GM12878 (cell line): ENCODE results near the gene MAP2K1. TPM values are rescaled to one million over a fixed set of nuclear protein-coding genes. Genes with fewer than 3 reads are reported as not detected.

Experiments
- ATAC-seq: fragments of 200-7000 bp; cut with Tn5 transposase; 3 replicates; pipeline ENCODE4 v1.9.1; 2020; ENCODE audit warnings: mild to moderate bottlenecking, moderate library complexity
- BruUV-seq: library from RNA; stranded (reverse); fragments of 400-500 nt; replicated peaks from 2 replicates; lab custom pipeline; 2021; lab: Mats Ljungman, UMichigan
- CTCF ChIA-PET: fragments of 300-600 bp; sonication (Branson Sonifier 250); formaldehyde crosslinking; extraction: SDS; loops from one replicate; lab custom pipeline; 2021; ENCODE audit warnings: inconsistent platforms; lab: Yijun Ruan, JAX
- POLR2A ChIA-PET: fragments of 350-600 bp; formaldehyde crosslinking; extraction: SDS; loops from one replicate; lab custom pipeline; 2021; ENCODE audit warnings: inconsistent platforms; lab: Charles Lee
- RAD21 ChIA-PET: fragments of 300-600 bp; sonication (Branson Sonifier 250); formaldehyde crosslinking; loops from one replicate; lab custom pipeline; 2023; ENCODE audit warnings: antibody characterized with exemption; ENCODE audit not compliant: unreplicated experiment; lab: Charles Lee
- SMC1A ChIA-PET: fragments of 300-600 bp; sonication (Branson Sonifier 250); formaldehyde crosslinking; loops from one replicate; lab custom pipeline; 2023; ENCODE audit not compliant: unreplicated experiment, uncharacterized antibody; lab: Charles Lee
- DNase-seq: peaks from one replicate; pipeline ENCODE4 v3.0.0-alpha.2; 2011; ENCODE audit warnings: low read depth, low spot score
- FAIRE-seq: peaks from 3 replicates; lab custom pipeline; 2011; peaks lifted over from hg19 to GRCh38; lab: Jason Lieb, UNC
- H2AFZ ChIP-seq: 2 replicates; pipeline ENCODE4 v1.6.0; 2011; ENCODE audit warnings: low read depth, low read length, control low read depth; ENCODE audit not compliant: control insufficient read depth
- H3K27ac ChIP-seq: 2 replicates; pipeline ENCODE4 v1.5.1; 2011; ENCODE audit warnings: control low read depth; ENCODE audit not compliant: control insufficient read depth, insufficient read depth
- H3K27me3 ChIP-seq, 2 experiments: replicated peaks in 1 of 2; 2 replicates each; pipeline versions ENCODE4 v1.6.0 to v1.6.1; 2011; ENCODE audit warnings: low read length in 1 of 2; ENCODE audit not compliant: control insufficient read depth in 2 of 2, insufficient read depth in 2 of 2
- H3K36me3 ChIP-seq, 2 experiments: 2 replicates each; pipeline ENCODE4 v1.5.1; 2011; ENCODE audit warnings: low read length in 1 of 2; ENCODE audit not compliant: control insufficient read depth in 2 of 2, insufficient read depth in 2 of 2
- H3K4me1 ChIP-seq: 2 replicates; pipeline ENCODE4 v1.6.1; 2011; ENCODE audit warnings: mild to moderate bottlenecking, low read length, moderate library complexity, mixed read lengths; ENCODE audit not compliant: control insufficient read depth, insufficient read depth
- H3K4me2 ChIP-seq: 2 replicates; pipeline ENCODE4 v1.6.0; 2011; ENCODE audit warnings: control low read depth; ENCODE audit not compliant: control insufficient read depth, insufficient read depth
- H3K4me3 ChIP-seq: fragments of 200-600 bp; sonication (generic); 2 replicates; pipeline ENCODE4 v1.5.1; 2016
- H3K79me2 ChIP-seq: 2 replicates; pipeline ENCODE4 v1.6.0; 2011; ENCODE audit warnings: low read length; ENCODE audit not compliant: control insufficient read depth, insufficient read depth
- H3K9ac ChIP-seq: 2 replicates; pipeline ENCODE4 v1.8.0; 2011; ENCODE audit warnings: low read length, control low read depth, mixed read lengths; ENCODE audit not compliant: control insufficient read depth, insufficient read depth
- H3K9me3 ChIP-seq: replicated peaks from 3 replicates; pipeline ENCODE4 v1.5.1; 2011; ENCODE audit warnings: mild to moderate bottlenecking, low read length; ENCODE audit not compliant: control insufficient read depth, insufficient read depth
- H4K20me1 ChIP-seq: 2 replicates; pipeline ENCODE4 v1.6.0; 2011; ENCODE audit not compliant: control insufficient read depth, insufficient read depth
- E2F8 ChIP-seq: fragments of 450-650 bp; IDR thresholded peaks from 2 replicates; pipeline ENCODE4 v1.6.1; 2018; ENCODE audit warnings: mild to moderate bottlenecking, low read depth, moderate library complexity; ENCODE audit not compliant: partially characterized antibody
- EED ChIP-seq: sonication (generic); IDR thresholded peaks from 2 replicates; pipeline ENCODE4 v1.6.1; 2016; ENCODE audit warnings: antibody characterized with exemption, low read depth
- EGR1 ChIP-seq, 2 experiments: IDR thresholded peaks; 1 replicate in 1 of 2; 2 replicates in 1 of 2; pipeline ENCODE4 v1.6.1; 2011 to 2012; ENCODE audit warnings: low read depth in 2 of 2, low read length in 2 of 2, borderline replicate concordance in 1 of 2, mild to moderate bottlenecking in 1 of 2, moderate library complexity in 1 of 2
- ETV6 ChIP-seq, 2 experiments: fragments of 450-650 bp in 1 of 2; IDR thresholded peaks in 1 of 2; conservative IDR thresholded peaks in 1 of 2; 2 replicates each; pipeline ENCODE4 v1.6.1; 2014; ENCODE audit warnings: antibody characterized with exemption in 1 of 2, borderline replicate concordance in 1 of 2, low read depth in 1 of 2, mild to moderate bottlenecking in 1 of 2, moderate library complexity in 1 of 2
- KAT2A ChIP-seq: conservative IDR thresholded peaks from 2 replicates; pipeline ENCODE4 v1.6.1; 2011; ENCODE audit warnings: low read depth, low read length; ENCODE audit not compliant: control insufficient read depth
- RCOR1 ChIP-seq: conservative IDR thresholded peaks from 2 replicates; pipeline ENCODE4 v1.6.1; 2012; ENCODE audit warnings: low read depth, low read length, improper control_type of control experiment
- SIN3A ChIP-seq: IDR thresholded peaks from 2 replicates; pipeline ENCODE4 v1.6.1; 2012; ENCODE audit warnings: low read depth, low read length, improper control_type of control experiment
- WGBS: methylation state at CpG from one replicate; pipeline ENCODE4 v1.1.6; 2016; ENCODE audit warnings: low lambda C conversion rate; ENCODE audit not compliant: insufficient replicate concordance, insufficient coverage; ENCODE audit errors: missing lambda C conversion rate; 5-methylcytosine and 5-hydroxymethylcytosine counted together
- in situ Hi-C: fragments of 300-500 bp; cut with MboI; formaldehyde crosslinking; loops from 9 replicates; pipeline ENCODE4 v1.14.3; 2018; ENCODE audit warnings: mixed read lengths
- intact Hi-C: fragments of 100-400 bp; cut with micrococcal nuclease; formaldehyde crosslinking; loops from one replicate; pipeline ENCODE4 v1.14.2; 2022; ENCODE audit not compliant: unreplicated experiment
- polyA plus RNA-seq, 11 experiments: library from polyadenylated mRNA; depleted of rRNA in 4 of 11; unstranded in 6 of 11; stranded (reverse) in 5 of 11; fragments of >200 nt; fragmentation: Nextera tagmentation in 4 of 11; fragmentation: Illumina TruSeq in 1 of 11; extraction: Ambion mirVana in 4 of 11; extraction: Trizol in 1 of 11; gene quantifications; 1 replicate in 1 of 11; 2 replicates in 10 of 11; pipeline versions ENCODE4 v1.2.1 to v1.2.3, GENCODE V29; 2011 to 2016; ENCODE audit warnings: inconsistent platforms in 2 of 11, missing spikeins in 2 of 11, low read depth in 1 of 11
- total RNA-seq, 4 experiments: library from RNA; depleted of rRNA in 3 of 4; stranded (reverse); fragments of >200 nt in 3 of 4; fragmentation: Illumina TruSeq in 1 of 4; extraction: Trizol in 1 of 4; gene quantifications; 2 replicates each; pipeline versions ENCODE4 v1.2.1 to v1.2.3, GENCODE V29; 2013 to 2021

Gene MAP2K1
- total and polyA plus RNA-seq, 10 of the 15 experiments (the other 5 are each of a cell fraction or from before 2014, with no cell fraction given): 11.2 to 112 (median 56.6) TPM

GRCh38 chr15:66452971-66453580 lies 66.4 kb downstream of the MAP2K1 start:
- in situ Hi-C loops: no loop called here
- SMC1A ChIA-PET: interaction anchor here (0.9 to 1.0 kb wide), 2 partner anchors 19 to 67 kb away, joined by 3 read pairs; no protein-coding TSS in a partner anchor
- 91% methylated on average over 1 of the region's 1 CpG for WGBS
- POLR2A ChIA-PET: no interaction called here
- no peak for DNase-seq
- Histone ChIP-seq H4K20me1 (no peaks in the 10 kb centered on the region), H3K4me2 (no peak overlapping the region), H3K27ac (no peak overlapping the region), H3K4me3 (no peak overlapping the region), H3K27me3 (no peaks in the 10 kb centered on the region), H3K36me3 (peaks cover 2 to 8% of the 10 kb centered on the region in 2 experiments; a peak in 2 of 4 replicates), H3K9ac (no peak overlapping the region), H3K4me1 (no peaks in the 10 kb centered on the region), H3K9me3 (no peaks in the 10 kb centered on the region; the same call in 2 of the 3 replicates), H3K79me2 (no peaks in the 10 kb centered on the region), H2AFZ (no peak overlapping the region)
- BruUV-seq: no TSS peak
- no peak for TF ChIP-seq SIN3A
- no peak for TF ChIP-seq EGR1 (IDR thresholded peaks at IDR 0.05; ENCODE audit: borderline replicate concordance in 1 of 2, low read depth in 2 of 2, low read length in 2 of 2)
- no peak for TF ChIP-seq ETV6 (conservative IDR thresholded peaks at IDR 0.05 in 1 of 2, IDR thresholded peaks at IDR 0.05 in 1 of 2; ENCODE audit: borderline replicate concordance in 1 of 2, low read depth in 1 of 2)
- no peak for TF ChIP-seq KAT2A
- no peak for TF ChIP-seq E2F8
- TF ChIP-seq EED: no peak
- no peak for TF ChIP-seq RCOR1
- RAD21 ChIA-PET: no interaction called here
- ATAC-seq: no peak
- intact Hi-C loops: no loop called here
- no peak for FAIRE-seq
- CTCF ChIA-PET: interaction anchor here (1.2 to 3.0 kb wide), 3 partner anchors 14 to 45 kb away, joined by 3 to 8 read pairs (median 4); no protein-coding TSS in a partner anchor
